ENCODE measurements around the gene PPDPF.

PPDPF gene

GRCh38 chr20:63484651-63485403 lies 35.7 kb upstream of the PPDPF start:
- TF ChIP-seq EZH2phosphoT487 (IDR thresholded peaks at IDR 0.05; ENCODE audit: low read length) (no peak), EZH2 (optimal IDR thresholded peaks at IDR 0.05; ENCODE audit: low read depth, low read length) (no peak)
- Histone ChIP-seq H4K20me1 (ENCODE audit: insufficient read depth, low read length) (no peaks in the 10 kb centered on the region), H3K4me2 (ENCODE audit: low read depth, low read length) (no peak overlapping the region), H3K27me3 (replicated peaks; ENCODE audit: insufficient read depth, low read length) (peaks cover 94% of the 10 kb centered on the region), H3K4me1 (ENCODE audit: low read length) (no peaks in the 10 kb centered on the region; the same call in 1 of the 2 replicates), H3K4me3 (ENCODE audit: low read length) (no peak overlapping the region), H3K9me2 (replicated peaks; ENCODE audit: insufficient read depth, low read length) (no peaks in the 10 kb centered on the region), H3F3A (ENCODE audit: insufficient read depth, low read length) (no peaks in the 10 kb centered on the region), H3K36me3 (replicated peaks; ENCODE audit: insufficient read depth, low read length) (no peaks in the 10 kb centered on the region), H3K9ac (ENCODE audit: low read length) (no peak overlapping the region), H3K9me3 (replicated peaks; ENCODE audit: insufficient read depth, low read length) (no peaks in the 10 kb centered on the region), H2AFZ (ENCODE audit: low read length) (no peak overlapping the region), H3K79me2 (ENCODE audit: low read length) (no peaks in the 10 kb centered on the region), H3K27ac (ENCODE audit: low read length) (no peak overlapping the region)
- DNase-seq: no peak

GRCh38 chr20:63486300-63486855 lies 34.2 kb upstream of the PPDPF start:
- no peak for DNase-seq
- H4K20me1 ChIP-seq (ENCODE audit: insufficient read depth, low read length): no peaks in the 10 kb centered on the region
- no peaks in the 10 kb centered on the region for H3K9me2 ChIP-seq (replicated peaks; ENCODE audit: insufficient read depth, low read length)

DNA sequence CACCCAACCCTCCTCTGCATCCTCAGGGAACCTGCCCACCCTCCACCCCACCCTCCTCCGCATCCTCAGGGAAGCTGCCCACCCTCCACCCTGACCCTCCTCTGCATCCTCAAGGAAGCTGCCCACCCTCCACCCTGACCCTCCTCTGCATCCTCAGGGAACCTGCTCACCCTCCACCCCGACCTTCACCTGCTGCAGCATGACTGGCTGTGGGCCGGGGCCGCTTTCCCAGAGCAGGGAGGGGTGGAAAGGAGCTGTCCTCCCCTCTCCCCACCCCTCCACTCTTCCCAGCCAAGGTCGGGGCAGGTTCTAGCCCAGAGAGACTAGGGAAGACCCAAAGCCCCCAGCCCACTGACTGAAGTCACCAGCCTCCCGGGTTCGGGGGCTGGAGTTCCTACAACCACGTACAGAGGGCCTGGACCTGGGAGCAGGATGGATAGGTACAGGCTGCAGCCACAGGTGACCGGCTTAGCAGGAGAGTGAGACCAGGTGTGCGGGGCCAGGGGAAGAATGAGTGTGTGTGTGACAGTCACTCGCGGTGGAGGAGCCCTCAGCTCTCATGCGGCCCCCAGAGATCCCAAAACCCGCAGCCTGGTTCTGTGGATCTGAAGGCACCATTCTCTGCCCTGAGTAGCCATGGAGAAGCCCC lies 33.3 kb upstream of the PPDPF start:
- DNase-seq: no peak
- no peaks in the 10 kb centered on the region for H3K9me3 ChIP-seq (replicated peaks; ENCODE audit: insufficient read depth, low read length)

More at GRCh38 chr20:63486300-63486855, 34.2 kb upstream of the PPDPF start:
- Histone ChIP-seq H3K27me3 (replicated peaks; ENCODE audit: insufficient read depth, low read length) (peaks cover 92% of the 10 kb centered on the region), H3K79me2 (ENCODE audit: low read length) (no peaks in the 10 kb centered on the region), H3F3A (ENCODE audit: insufficient read depth, low read length) (no peaks in the 10 kb centered on the region), H3K4me3 (ENCODE audit: low read length) (no peak overlapping the region), H3K9ac (ENCODE audit: low read length) (no peak overlapping the region), H3K4me1 (ENCODE audit: low read length) (no peaks in the 10 kb centered on the region; the same call in 1 of the 2 replicates), H3K27ac (ENCODE audit: low read length) (no peak overlapping the region), H3K36me3 (replicated peaks; ENCODE audit: insufficient read depth, low read length) (no peaks in the 10 kb centered on the region), H3K9me3 (replicated peaks; ENCODE audit: insufficient read depth, low read length) (no peaks in the 10 kb centered on the region), H3K4me2 (ENCODE audit: low read depth, low read length) (no peak overlapping the region), H2AFZ (ENCODE audit: low read length) (no peak overlapping the region)
- no peak for TF ChIP-seq EZH2 (optimal IDR thresholded peaks at IDR 0.05; ENCODE audit: low read depth, low read length)
- no peak for TF ChIP-seq EZH2phosphoT487 (IDR thresholded peaks at IDR 0.05; ENCODE audit: low read length)
- TF ChIP-seq, protein P1, sequence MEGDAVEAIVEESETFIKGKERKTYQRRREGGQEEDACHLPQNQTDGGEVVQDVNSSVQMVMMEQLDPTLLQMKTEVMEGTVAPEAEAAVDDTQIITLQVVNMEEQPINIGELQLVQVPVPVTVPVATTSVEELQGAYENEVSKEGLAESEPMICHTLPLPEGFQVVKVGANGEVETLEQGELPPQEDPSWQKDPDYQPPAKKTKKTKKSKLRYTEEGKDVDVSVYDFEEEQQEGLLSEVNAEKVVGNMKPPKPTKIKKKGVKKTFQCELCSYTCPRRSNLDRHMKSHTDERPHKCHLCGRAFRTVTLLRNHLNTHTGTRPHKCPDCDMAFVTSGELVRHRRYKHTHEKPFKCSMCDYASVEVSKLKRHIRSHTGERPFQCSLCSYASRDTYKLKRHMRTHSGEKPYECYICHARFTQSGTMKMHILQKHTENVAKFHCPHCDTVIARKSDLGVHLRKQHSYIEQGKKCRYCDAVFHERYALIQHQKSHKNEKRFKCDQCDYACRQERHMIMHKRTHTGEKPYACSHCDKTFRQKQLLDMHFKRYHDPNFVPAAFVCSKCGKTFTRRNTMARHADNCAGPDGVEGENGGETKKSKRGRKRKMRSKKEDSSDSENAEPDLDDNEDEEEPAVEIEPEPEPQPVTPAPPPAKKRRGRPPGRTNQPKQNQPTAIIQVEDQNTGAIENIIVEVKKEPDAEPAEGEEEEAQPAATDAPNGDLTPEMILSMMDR (IDR thresholded peaks at IDR 0.05; ENCODE audit: low read length): no peak

GRCh38 chr20:63487781-63488241 lies 32.8 kb upstream of the PPDPF start:
- Histone ChIP-seq H3K9me2 (replicated peaks; ENCODE audit: insufficient read depth, low read length) (no peaks in the 10 kb centered on the region), H3K4me3 (ENCODE audit: low read length) (no peak overlapping the region), H3K4me2 (ENCODE audit: low read depth, low read length) (no peak overlapping the region), H3K9me3 (replicated peaks; ENCODE audit: insufficient read depth, low read length) (no peaks in the 10 kb centered on the region), H2AFZ (ENCODE audit: low read length) (no peak overlapping the region), H3K4me1 (ENCODE audit: low read length) (no peaks in the 10 kb centered on the region), H3K27ac (ENCODE audit: low read length) (no peak overlapping the region), H3F3A (ENCODE audit: insufficient read depth, low read length) (no peaks in the 10 kb centered on the region), H3K27me3 (replicated peaks; ENCODE audit: insufficient read depth, low read length) (peaks cover 78% of the 10 kb centered on the region), H3K79me2 (ENCODE audit: low read length) (no peaks in the 10 kb centered on the region), H3K9ac (ENCODE audit: low read length) (no peak overlapping the region), H3K36me3 (replicated peaks; ENCODE audit: insufficient read depth, low read length) (no peaks in the 10 kb centered on the region), H4K20me1 (ENCODE audit: insufficient read depth, low read length) (no peaks in the 10 kb centered on the region)
- TF ChIP-seq EZH2 (optimal IDR thresholded peaks at IDR 0.05; ENCODE audit: low read depth, low read length): no peak
- TF ChIP-seq, protein P1 (IDR thresholded peaks at IDR 0.05; ENCODE audit: low read length): no peak
- TF ChIP-seq EZH2phosphoT487 (IDR thresholded peaks at IDR 0.05; ENCODE audit: low read length): no peak
- no peak for DNase-seq

More for the DNA sequence above, 33.3 kb upstream of the PPDPF start:
- no peaks in the 10 kb centered on the region for H3K79me2 ChIP-seq (ENCODE audit: low read length)
- no peak overlapping the region for H3K4me2 ChIP-seq (ENCODE audit: low read depth, low read length)
- no peaks in the 10 kb centered on the region for H3F3A ChIP-seq (ENCODE audit: insufficient read depth, low read length)
- H3K9me2 ChIP-seq (replicated peaks; ENCODE audit: insufficient read depth, low read length): no peaks in the 10 kb centered on the region
- no peak overlapping the region for H2AFZ ChIP-seq (ENCODE audit: low read length)
- no peaks in the 10 kb centered on the region for H3K4me1 ChIP-seq (ENCODE audit: low read length)
- H3K27me3 ChIP-seq (replicated peaks; ENCODE audit: insufficient read depth, low read length): peaks cover 83% of the 10 kb centered on the region
- TF ChIP-seq EZH2phosphoT487 (IDR thresholded peaks at IDR 0.05; ENCODE audit: low read length): no peak
- no peak overlapping the region for H3K27ac ChIP-seq (ENCODE audit: low read length)
- no peaks in the 10 kb centered on the region for H3K36me3 ChIP-seq (replicated peaks; ENCODE audit: insufficient read depth, low read length)
- H3K4me3 ChIP-seq (ENCODE audit: low read length): no peak overlapping the region
- H4K20me1 ChIP-seq (ENCODE audit: insufficient read depth, low read length): no peaks in the 10 kb centered on the region
- H3K9ac ChIP-seq (ENCODE audit: low read length): no peak overlapping the region

Data from MM.1S (cell line).